Suprapubic skin (tissue), 4 donors: ENCODE results near the gene TAGLN2.

Source experiments
- CTCF ChIP-seq, 2 donors: fragments of 200-600 bp in 1 of 2; fragments of 450-650 bp in 1 of 2; sonication (generic) in 1 of 2; IDR thresholded peaks; one replicate each; pipeline ENCODE4 v1.5.1; 2016 to 2019; ENCODE audit warnings: antibody characterized with exemption in 2 of 2, mild to moderate bottlenecking in 1 of 2, moderate library complexity in 1 of 2
- EP300 ChIP-seq: sonication (generic); formaldehyde crosslinking; IDR thresholded peaks from one replicate; pipeline ENCODE4 v1.6.1; 2017; ENCODE audit warnings: antibody characterized with exemption
- POLR2A ChIP-seq, 2 donors: fragments of 450-650 bp; IDR thresholded peaks; one replicate each; pipeline ENCODE4 v1.6.1; 2017; ENCODE audit warnings: antibody characterized with exemption in 2 of 2, mild to moderate bottlenecking in 2 of 2, moderate library complexity in 2 of 2
- POLR2AphosphoS5 ChIP-seq, 3 donors: sonication (generic); formaldehyde crosslinking; IDR thresholded peaks; one replicate each; pipeline ENCODE4 v1.6.1; 2017; ENCODE audit warnings: antibody characterized with exemption in 3 of 3

GRCh38 chr1:159921251-159921650 is 4.1 kb downstream of the TAGLN2 start:
- no peak for TF ChIP-seq CTCF (IDR thresholded peaks at IDR 0.05)
- TF ChIP-seq POLR2A (IDR thresholded peaks at IDR 0.05) = no peak
- TF ChIP-seq POLR2AphosphoS5 (IDR thresholded peaks at IDR 0.05) = no peak
- no peak for TF ChIP-seq EP300
